Measurements from ENCODE around the gene NOL4L.

The NOL4L gene

DNA sequence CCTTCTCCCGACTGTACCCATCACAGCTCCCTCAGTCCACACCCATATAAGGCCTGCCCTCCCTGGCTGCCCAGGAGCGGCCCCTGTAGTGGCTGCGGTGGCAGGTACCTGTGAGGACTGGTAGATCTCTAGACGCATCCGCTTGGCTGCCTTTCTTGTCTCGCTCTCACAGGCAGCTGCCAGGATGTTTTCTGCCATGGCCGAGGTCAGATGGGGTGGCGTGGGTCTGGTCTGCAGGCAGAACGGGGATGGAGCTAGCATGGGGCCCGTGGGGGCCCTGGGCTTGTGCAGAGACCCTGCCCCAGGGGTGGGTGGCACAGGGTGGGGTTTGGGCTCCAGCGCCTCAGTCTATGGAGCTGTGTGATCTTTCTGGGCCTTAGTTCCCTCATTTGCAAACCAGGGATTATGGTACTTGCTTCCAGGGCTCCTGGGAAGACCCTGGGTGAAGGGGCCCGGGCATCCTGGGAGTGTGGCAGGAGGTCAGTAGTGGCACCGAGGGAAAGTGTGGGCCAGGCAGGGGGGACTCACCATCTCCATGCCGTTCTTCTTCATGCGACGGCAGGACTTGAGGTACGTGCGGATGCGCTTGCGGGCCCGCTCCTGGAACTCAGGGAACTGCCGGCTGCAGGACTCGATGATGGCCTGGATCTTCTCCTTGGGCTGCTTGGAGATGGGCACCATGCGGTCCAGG lies 132.2 kb downstream of the NOL4L start:
- no peak for DNase-seq

DNA sequence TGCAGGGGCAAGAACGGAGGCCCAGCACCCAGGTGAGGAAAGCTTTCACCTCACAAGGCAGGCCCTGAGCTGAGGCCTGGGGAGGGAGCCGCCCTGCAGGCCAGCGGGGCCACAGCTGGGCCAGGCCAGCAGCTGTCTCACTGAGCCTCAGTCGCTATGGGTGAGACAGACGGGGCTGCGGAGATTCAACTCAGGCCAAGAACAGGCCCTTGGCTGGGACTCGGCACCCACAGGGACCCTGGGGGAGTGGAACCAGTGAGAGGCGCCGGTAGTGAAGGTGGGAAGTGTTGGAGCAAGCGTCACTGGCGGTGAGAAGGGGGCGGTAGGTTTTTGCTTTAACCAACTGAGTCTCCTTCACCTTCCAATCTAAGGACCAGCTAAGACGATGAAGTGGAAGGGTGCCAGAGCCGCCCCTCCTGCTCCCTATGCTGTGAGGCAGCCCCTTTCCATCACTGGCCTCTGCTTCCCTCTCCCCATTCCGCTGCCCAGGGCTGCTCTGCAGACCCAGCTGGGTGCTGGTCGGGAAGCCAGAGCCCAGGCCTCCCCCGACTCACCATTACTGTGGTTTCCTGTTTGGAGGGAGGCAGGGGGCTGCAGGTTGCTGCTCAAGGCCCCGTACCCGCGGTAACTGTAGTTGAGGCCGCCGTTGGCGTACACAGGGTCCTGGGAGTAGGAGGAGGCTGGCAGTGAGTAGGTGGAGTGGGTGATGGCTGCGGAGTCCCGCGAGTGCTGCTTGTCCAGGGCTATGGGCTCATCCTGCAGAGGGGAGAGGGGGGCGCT lies 133.3 kb downstream of the NOL4L start:
- no peak for DNase-seq

GRCh38 chr20:32451340-32451681 lies 133.8 kb downstream of the NOL4L start:
- DNase-seq, result no peak

GRCh38 chr20:32450484-32451061 lies 134.6 kb downstream of the NOL4L start:
- no peak for DNase-seq

DNA sequence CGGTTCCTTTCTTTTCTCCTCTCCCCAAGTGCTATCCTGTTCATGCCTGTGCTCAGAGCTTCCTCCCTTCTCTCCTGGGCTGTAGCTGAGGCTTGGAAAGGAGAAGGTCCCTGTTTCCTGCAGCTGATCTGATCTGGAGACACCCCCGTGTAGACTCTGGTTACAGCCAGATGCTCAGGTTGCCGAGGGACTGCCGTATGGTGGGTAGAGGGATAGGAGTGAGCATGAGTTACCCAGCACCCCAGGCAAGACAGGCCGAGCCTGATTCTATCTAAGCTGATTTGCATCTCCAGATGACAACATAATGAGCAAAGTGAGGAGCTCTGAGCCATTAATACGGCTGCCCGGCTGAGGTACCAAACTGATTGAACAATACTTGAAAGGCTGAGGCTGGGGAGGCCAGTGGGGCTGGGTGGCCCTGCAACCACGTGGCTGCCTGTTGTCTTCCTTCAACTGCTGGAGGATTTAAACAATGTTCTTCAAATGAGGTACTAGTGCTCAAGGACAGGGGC lies 135.2 kb downstream of the NOL4L start:
- DNase-seq, result no peak

- DNase-seq, result no peak
These were observed 135.9 kb downstream of the NOL4L start for GRCh38 chr20:32449057-32449889.

DNA sequence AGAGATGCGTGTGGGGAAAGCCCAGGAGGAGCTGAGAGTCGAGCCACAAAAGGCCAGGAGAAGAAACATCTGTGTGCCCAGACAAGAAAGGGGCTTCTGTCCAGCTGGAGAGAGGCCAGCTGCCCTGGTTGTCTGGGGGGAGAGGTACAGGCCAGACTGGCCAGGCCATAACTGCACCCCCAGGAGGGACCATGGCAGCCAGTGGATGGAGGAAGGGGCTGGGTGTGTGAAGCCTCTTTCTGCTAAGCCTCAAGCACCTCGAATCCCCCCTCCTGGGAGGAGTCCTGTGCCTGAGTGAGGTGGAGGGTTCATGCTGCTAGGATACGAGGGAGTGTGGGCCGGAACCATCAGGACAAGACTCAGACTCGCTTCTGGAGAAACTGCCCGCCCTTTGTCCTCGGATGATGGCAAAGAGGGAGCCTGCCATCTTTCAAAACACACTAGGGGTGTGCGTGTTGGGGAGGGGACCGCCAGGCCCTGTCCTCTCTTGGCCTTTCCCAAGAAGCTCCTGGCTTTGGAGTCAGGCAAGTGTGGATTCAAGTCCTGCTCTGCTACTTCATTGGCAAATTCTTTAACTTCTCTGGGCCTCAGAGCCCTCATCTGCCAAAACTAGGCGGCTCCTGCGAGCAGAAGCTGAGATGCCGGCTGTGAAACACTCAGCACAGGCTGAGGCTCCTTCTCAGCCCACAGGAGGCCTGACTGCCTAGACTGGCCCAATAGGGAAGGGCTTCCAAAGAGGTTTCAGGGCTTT lies 136.7 kb downstream of the NOL4L start:
- DNase-seq, result no peak

- DNase-seq, result no peak
These were observed 137.8 kb downstream of the NOL4L start for GRCh38 chr20:32447136-32448027.

GRCh38 chr20:32446301-32447100 lies 138.6 kb downstream of the NOL4L start:
- DNase-seq, result no peak

DNA sequence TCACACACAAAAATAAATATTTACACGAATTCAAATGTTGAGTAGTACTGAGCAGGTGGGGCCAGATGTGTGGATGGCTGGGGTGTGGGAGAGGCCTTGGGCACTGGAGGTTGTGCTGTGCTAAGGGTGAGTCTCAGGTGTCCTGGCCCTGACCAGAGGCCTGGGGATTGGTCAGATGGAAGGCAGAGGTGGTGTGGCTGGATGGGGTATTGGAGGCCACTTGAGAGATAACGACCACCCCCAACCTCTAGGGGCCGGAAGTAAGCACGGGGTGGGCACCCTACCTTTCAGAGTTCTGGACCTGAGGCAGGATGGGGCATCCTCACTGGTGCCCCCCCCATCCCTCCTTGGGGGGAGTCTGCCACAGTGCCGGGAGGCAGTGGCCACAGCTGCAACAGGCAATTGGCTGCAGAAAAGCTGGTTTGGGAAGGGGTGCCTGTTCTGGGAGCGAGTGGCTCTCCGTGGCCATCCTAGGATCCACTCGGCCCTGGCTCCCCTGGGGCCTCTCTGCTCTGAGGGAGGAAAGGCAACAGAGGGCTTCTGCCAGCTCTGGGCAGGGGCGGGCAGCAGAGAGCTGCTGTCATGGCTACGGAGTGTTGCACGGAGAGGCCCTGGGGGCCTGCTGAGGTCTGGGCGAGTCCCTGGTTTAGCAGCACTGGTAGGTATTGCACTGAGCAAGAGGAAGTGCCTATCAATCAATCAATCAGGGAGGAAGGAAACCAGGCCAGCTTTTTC lies 139.4 kb downstream of the NOL4L start:
- DNase-seq, result no peak

GRCh38 chr20:32444474-32445220 lies 140.5 kb downstream of the NOL4L start:
- DNase-seq, result no peak

DNA sequence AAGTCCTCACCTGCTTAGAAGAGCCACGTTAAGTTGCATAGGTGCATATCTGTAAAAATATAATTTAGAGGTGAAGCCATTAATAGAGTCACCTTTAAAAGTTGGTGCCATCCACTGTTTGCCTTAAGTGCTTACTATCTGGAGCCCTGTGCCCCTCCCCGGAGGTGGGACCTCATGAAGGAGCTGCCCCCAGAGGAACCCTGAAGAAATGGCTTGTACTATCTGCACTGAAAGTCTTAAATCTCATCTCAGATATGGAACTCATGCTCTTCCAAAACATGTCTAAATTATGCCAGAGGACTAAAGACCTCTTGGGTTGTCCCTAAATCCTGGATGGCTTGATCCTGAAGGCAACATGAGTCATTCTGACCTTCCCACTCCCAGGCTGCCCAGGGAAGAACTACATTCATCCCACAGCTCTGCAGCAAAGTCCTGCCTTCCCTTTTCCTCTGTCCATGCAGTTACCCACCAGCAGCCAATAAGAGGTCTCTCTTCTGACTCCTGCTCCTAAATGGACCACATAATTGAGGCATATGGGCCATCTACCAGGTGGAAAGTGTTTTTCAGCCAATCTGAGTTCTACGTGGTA lies 141.7 kb downstream of the NOL4L start:
- DNase-seq, result no peak

DNA sequence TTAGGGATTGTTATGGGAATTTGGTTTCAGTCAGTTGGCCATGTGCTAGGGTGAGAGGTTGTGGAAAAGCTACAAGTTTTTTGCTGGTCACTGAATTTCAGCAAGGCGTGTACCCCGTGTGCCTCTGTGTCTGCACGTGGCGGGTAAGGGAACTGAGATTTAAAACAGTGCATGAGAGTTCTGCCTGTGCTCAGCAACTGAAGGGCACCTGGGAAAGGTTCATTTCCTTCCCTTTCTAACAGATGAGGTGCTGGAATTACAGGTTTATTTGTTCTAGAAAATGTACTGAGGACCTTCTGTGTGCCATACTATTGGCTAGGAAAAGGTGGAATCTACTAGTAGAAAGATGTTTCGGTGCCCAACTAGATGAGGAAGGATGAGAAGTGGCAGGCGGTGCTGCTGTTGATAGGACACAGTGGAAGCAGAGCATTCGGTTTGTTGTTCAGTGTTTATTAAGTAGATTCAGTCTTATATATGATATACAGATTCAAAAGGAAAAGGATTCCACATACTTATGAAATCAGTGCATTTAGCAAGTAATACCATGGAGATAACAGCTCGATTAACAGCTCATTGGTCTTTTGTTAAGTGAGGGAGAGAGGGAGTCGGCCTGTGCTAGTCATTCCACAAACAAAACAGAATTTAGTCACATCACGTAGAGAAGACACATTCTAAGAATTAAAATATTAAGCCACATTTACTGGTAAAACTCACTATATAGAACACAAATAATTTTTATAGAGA lies 142.3 kb downstream of the NOL4L start:
- no peak for DNase-seq

DNA sequence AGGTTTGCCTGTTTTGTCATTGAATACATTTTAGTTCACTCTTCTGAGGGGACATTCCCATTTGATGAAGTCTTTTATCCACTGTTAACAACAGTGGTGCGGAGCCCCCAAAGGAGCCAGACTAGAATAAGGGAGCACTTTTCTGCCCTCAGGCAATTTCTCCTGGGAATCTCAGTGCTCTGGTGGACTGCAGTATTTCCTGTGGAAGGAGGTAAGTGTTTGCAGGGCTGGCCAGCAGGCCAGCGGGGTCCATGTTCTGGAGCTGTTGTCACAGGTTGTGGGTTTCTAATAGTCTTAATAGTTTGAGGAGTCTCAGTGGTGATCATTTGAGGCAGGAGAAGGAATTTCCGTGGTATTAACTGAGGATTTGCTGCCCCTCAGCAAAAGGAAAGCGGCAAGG lies 143.5 kb downstream of the NOL4L start:
- no peak for DNase-seq

GRCh38 chr20:32440758-32441078 lies 144.4 kb downstream of the NOL4L start:
- no peak for DNase-seq

DNA sequence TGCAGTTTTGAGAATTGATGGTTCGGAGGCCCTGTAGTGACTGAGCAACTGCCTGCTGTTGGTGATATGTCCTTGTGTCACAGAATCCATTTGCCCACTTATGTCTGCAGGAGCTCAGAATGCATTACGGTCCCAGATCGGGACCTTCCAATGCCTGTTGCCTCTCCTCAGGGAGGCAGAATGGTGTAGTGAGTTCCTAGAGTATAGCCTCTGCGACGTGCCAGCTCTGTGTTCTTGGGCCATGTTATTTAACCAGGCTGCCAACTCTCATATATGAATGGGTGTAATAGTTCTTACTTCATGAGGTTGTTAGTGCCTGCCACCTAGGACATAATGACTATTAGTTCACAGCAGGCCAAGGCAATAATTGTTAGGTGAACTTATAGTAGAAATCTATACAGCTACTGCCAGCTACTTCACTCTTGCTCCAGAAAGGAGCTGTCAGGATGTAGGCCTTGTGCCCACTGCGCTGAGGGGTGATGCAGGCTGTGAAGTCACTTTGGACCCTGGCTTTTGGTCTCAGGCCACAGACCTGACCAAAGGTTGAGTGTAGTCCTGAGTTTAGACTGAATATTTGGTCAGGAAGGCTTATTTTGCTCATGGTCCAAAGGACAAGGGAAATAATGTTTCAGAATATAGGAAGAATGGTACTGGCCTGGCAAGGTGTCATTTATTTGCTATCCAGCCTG lies 144.9 kb downstream of the NOL4L start:
- DNase-seq, result no peak

- no peak for DNase-seq
These were observed 145.9 kb downstream of the NOL4L start for GRCh38 chr20:32439132-32439829.

Data from CD4-positive, alpha-beta T cell treated with Interleukin-4 for 1 hour (primary cell).